OCI-LY3 (cell line): ENCODE results near the gene FCN1.

Experiments
- EZH2phosphoT487 ChIP-seq: fragments of 200-600 bp; shearing (Covaris generic); IDR thresholded peaks from 2 replicates; pipeline ENCODE4 v1.6.1; 2018; ENCODE audit warnings: antibody characterized with exemption, mixed run types, low read depth
- TF ChIP-seq, protein P1 (sequence below): fragments of 200-600, 300-600 bp; sonication (generic); IDR thresholded peaks from 2 replicates; pipeline ENCODE4 v1.5.1; 2014; ENCODE audit warnings: antibody characterized with exemption, low read length, low read depth

DNA sequence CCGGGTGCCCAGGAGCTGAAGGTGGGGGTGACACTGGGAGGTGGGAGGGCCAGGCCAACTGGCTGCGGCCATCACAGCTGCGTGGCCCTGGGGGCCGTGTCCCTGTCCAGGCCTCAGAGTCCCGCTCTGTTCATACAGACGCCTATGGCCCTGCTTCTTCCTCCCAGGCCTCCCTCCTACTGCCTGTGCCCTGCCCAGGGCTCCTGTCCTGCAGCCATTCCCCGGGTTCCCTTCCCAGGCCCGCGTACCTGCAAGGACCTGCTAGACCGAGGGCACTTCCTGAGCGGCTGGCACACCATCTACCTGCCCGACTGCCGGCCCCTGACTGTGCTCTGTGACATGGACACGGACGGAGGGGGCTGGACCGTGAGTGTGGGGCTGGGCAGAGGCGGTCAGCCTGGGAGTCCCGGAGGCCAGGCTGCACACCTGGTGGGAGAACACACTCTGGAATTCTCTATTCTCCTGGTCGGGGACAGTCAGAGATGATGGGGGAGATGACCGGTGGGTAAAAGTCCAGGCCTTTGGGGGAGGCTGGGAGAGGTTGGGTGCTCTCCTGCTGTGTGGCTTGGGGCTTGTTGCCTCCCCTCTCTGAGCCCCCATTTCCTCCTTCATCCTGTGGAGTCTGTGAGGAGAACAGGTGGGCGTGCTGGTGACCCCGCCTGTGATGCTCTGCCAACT is 32.6 kb downstream of the FCN1 start:
- TF ChIP-seq, protein P1, sequence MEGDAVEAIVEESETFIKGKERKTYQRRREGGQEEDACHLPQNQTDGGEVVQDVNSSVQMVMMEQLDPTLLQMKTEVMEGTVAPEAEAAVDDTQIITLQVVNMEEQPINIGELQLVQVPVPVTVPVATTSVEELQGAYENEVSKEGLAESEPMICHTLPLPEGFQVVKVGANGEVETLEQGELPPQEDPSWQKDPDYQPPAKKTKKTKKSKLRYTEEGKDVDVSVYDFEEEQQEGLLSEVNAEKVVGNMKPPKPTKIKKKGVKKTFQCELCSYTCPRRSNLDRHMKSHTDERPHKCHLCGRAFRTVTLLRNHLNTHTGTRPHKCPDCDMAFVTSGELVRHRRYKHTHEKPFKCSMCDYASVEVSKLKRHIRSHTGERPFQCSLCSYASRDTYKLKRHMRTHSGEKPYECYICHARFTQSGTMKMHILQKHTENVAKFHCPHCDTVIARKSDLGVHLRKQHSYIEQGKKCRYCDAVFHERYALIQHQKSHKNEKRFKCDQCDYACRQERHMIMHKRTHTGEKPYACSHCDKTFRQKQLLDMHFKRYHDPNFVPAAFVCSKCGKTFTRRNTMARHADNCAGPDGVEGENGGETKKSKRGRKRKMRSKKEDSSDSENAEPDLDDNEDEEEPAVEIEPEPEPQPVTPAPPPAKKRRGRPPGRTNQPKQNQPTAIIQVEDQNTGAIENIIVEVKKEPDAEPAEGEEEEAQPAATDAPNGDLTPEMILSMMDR, result no peak
- TF ChIP-seq EZH2phosphoT487, result no peak
